K562 (cell line): ENCODE data around the gene USP7. TPM values are rescaled to one million over a fixed set of nuclear protein-coding genes. Genes with fewer than 3 reads are reported as not detected.

Experiments
- ATF7 ChIP-seq: fragments of 450-650 bp; IDR thresholded peaks from 2 replicates; pipeline ENCODE4 v1.7.1; 2014; ENCODE audit warnings: mild to moderate bottlenecking, moderate library complexity
- CHAMP1 ChIP-seq: fragments of 450-650 bp; IDR thresholded peaks from 2 replicates; pipeline ENCODE4 v1.6.1; 2016; ENCODE audit warnings: mild to moderate bottlenecking
- DNMT1 ChIP-seq: fragments of 450-650 bp; IDR thresholded peaks from 2 replicates; pipeline ENCODE4 v1.6.1; 2016; ENCODE audit warnings: antibody characterized with exemption, mild to moderate bottlenecking
- ELK1 ChIP-seq: sonication (generic); formaldehyde crosslinking; IDR thresholded peaks from 2 replicates; pipeline ENCODE4 v1.8.1; 2022; ENCODE audit warnings: missing genetic modification reagents
- FIP1L1 ChIP-seq: fragments of 200-400 bp; formaldehyde crosslinking; IDR thresholded peaks from 2 replicates; pipeline ENCODE4 v1.6.1; 2018; ENCODE audit warnings: mild to moderate bottlenecking, low read depth, low read length; ENCODE audit not compliant: poor library complexity, severe bottlenecking
- MIER1 ChIP-seq: fragments of 450-650 bp; IDR thresholded peaks from 2 replicates; pipeline ENCODE4 v1.6.1; 2016; ENCODE audit warnings: antibody characterized with exemption, mild to moderate bottlenecking, low read depth
- REST ChIP-seq, 2 experiments: fragments of 450-650 bp; formaldehyde crosslinking in 1 of 2; IDR thresholded peaks; 2 replicates each; pipeline versions ENCODE4 v1.4.0 to v1.6.1; 2014 to 2020; ENCODE audit warnings: mild to moderate bottlenecking in 2 of 2, borderline replicate concordance in 1 of 2, low read depth in 1 of 2
- SMAD3 ChIP-seq: fragments of 450-650 bp; formaldehyde crosslinking; conservative IDR thresholded peaks from 2 replicates; pipeline ENCODE4 v1.4.0; 2020; ENCODE audit warnings: mild to moderate bottlenecking
- ZBTB34 ChIP-seq: fragments of 250-450 bp; sonication (Bioruptor Pico); IDR thresholded peaks from 2 replicates; pipeline ENCODE4 v1.8.0; 2021; ENCODE audit warnings: mild to moderate bottlenecking, moderate library complexity
- ZBTB7A ChIP-seq: IDR thresholded peaks from 2 replicates; pipeline ENCODE4 v1.6.1; 2011; ENCODE audit warnings: low read depth, mild to moderate bottlenecking, low read length, moderate library complexity, borderline replicate concordance; ENCODE audit not compliant: control insufficient read depth
- ZNF398 ChIP-seq: fragments of 250-450 bp; sonication (Bioruptor Pico); IDR thresholded peaks from 2 replicates; pipeline ENCODE4 v1.8.0; 2021; ENCODE audit warnings: moderate library complexity, mild to moderate bottlenecking, inconsistent platforms
- ZNF785 ChIP-seq: fragments of 250-450 bp; sonication (Bioruptor Pico); IDR thresholded peaks from 2 replicates; pipeline ENCODE4 v1.4.0; 2020; ENCODE audit warnings: mild to moderate bottlenecking
- polyA plus RNA-seq, 8 experiments: library from polyadenylated mRNA; depleted of rRNA in 4 of 8; stranded (reverse) in 5 of 8; unstranded in 3 of 8; fragments of >200 nt; fragmentation: Nextera tagmentation in 2 of 8; fragmentation: Illumina TruSeq in 1 of 8; extraction: Ambion mirVana in 2 of 8; extraction: Trizol in 1 of 8; gene quantifications; 2 replicates each; pipeline versions ENCODE4 v1.2.1 to v1.2.3, GENCODE V29; 2011 to 2014; ENCODE audit warnings: inconsistent platforms in 1 of 8, missing spikeins in 1 of 8
- total RNA-seq, 7 experiments: library from RNA; depleted of rRNA in 6 of 7; stranded (reverse); fragments of >200 nt in 6 of 7; fragmentation: Illumina TruSeq in 2 of 7; extraction: Trizol in 2 of 7; gene quantifications; 2 replicates each; pipeline versions ENCODE4 v1.2.1 to v1.2.3, GENCODE V29; 2011 to 2021; ENCODE audit warnings: low replicate concordance in 1 of 7

Gene USP7
- total and polyA plus RNA-seq, 9 of the 15 experiments (the other 6 are each of a cell fraction or from before 2014, with no cell fraction given) = 17.1 to 145 (median 57.9) TPM

- TF ChIP-seq ZBTB7A = no peak; the same call in 1 of the 2 replicates
- no peak for TF ChIP-seq CHAMP1
- TF ChIP-seq MIER1 = no peak
- TF ChIP-seq ZNF785 (CRISPR knock-in tag) = no peak
- TF ChIP-seq ZNF398 (CRISPR knock-in tag) = no peak
- TF ChIP-seq FIP1L1 = no peak
- no peak for TF ChIP-seq ELK1 (CRISPR knock-in tag)
- TF ChIP-seq REST (IDR thresholded peaks at IDR 0.05; ENCODE audit: borderline replicate concordance) = peak; percentile 41
- no peak for TF ChIP-seq REST (CRISPR knock-in tag; IDR thresholded peaks at IDR 0.05; ENCODE audit: low read depth)
- TF ChIP-seq SMAD3 = no peak
- no peak for TF ChIP-seq ZBTB34
- TF ChIP-seq DNMT1 = no peak
- no peak for TF ChIP-seq ATF7
Measured at GRCh38 chr16:8962393-8963009, 1.2 kb downstream of the USP7 start (continued).
